WTC11 (cell line): Measurements from ENCODE around the gene KIF3B. TPM values are rescaled to one million over a fixed set of nuclear protein-coding genes. Genes with fewer than 3 reads are reported as not detected.

Experiments used
- ATAC-seq: fragments of 200-7000 bp; cut with Tn5 transposase; 2 replicates; pipeline ENCODE4 v1.10.0; 2021; ENCODE audit warnings: mild to moderate bottlenecking, moderate library complexity
- CTCF ChIA-PET: fragments of 300-600 bp; sonication (Branson Sonifier 250); formaldehyde crosslinking; loops from one replicate; lab custom pipeline; 2021; ENCODE audit warnings: antibody characterized with exemption; lab: Charles Lee
- POLR2A ChIA-PET: fragments of 350-600 bp; sonication (Branson Sonifier 250); formaldehyde crosslinking; loops from one replicate; lab custom pipeline; 2021; ENCODE audit warnings: antibody characterized with exemption; lab: Charles Lee
- DNase-seq: peaks from one replicate; pipeline ENCODE4 v3.0.0; 2021; ENCODE audit warnings: low spot score
- H3K27ac Mint-ChIP-seq: 2 replicates; pipeline ENCODE4 v1.8.0; 2021; ENCODE audit warnings: mixed read lengths
- H3K27me3 Mint-ChIP-seq: 2 replicates; pipeline ENCODE4 v1.8.0; 2021; ENCODE audit warnings: low read depth, mild to moderate bottlenecking, moderate library complexity, mixed read lengths
- H3K36me3 Mint-ChIP-seq: 2 replicates; pipeline ENCODE4 v1.8.0; 2021; ENCODE audit warnings: mixed read lengths
- H3K4me1 Mint-ChIP-seq: 2 replicates; pipeline ENCODE4 v1.8.0; 2022; ENCODE audit warnings: mixed read lengths
- H3K4me3 Mint-ChIP-seq: 2 replicates; pipeline ENCODE4 v1.8.0; 2021; ENCODE audit warnings: mild to moderate bottlenecking, moderate library complexity, mixed read lengths
- H3K9me3 Mint-ChIP-seq: 2 replicates; pipeline ENCODE4 v1.8.0; 2021; ENCODE audit warnings: mixed read lengths
- AR ChIP-seq: fragments of 250-450 bp; sonication (Bioruptor Pico); IDR thresholded peaks from 2 replicates; pipeline ENCODE4 v1.9.0; 2021; ENCODE audit warnings: mild to moderate bottlenecking
- CBFB ChIP-seq: sonication (generic); formaldehyde crosslinking; IDR thresholded peaks from 2 replicates; pipeline ENCODE4 v1.8.1; 2022; ENCODE audit warnings: mild to moderate bottlenecking, low read depth, missing genetic modification reagents
- CREB1 ChIP-seq: sonication (generic); formaldehyde crosslinking; IDR thresholded peaks from 2 replicates; pipeline ENCODE4 v1.8.0; 2023; ENCODE audit warnings: mild to moderate bottlenecking, missing genetic modification reagents
- FOXJ3 ChIP-seq: sonication (generic); formaldehyde crosslinking; IDR thresholded peaks from 2 replicates; pipeline ENCODE4 v1.9.0; 2021; ENCODE audit warnings: missing genetic modification reagents, mild to moderate bottlenecking, borderline replicate concordance
- GRHL2 ChIP-seq: fragments of 250-450 bp; sonication (Bioruptor Pico); IDR thresholded peaks from 2 replicates; pipeline ENCODE4 v1.8.0; 2022; ENCODE audit warnings: mild to moderate bottlenecking, moderate library complexity; ENCODE audit not compliant: insufficient replicate concordance, severe bottlenecking
- MXD4 ChIP-seq: fragments of 250-450 bp; sonication (Bioruptor Pico); IDR thresholded peaks from 2 replicates; pipeline ENCODE4 v1.8.0; 2021; ENCODE audit warnings: mild to moderate bottlenecking, moderate library complexity, borderline replicate concordance
- NFATC4 ChIP-seq: fragments of 250-450 bp; sonication (Bioruptor Pico); IDR thresholded peaks from 2 replicates; pipeline ENCODE4 v1.9.0; 2021; ENCODE audit warnings: mild to moderate bottlenecking
- NR1H2 ChIP-seq: sonication (generic); formaldehyde crosslinking; IDR thresholded peaks from 2 replicates; pipeline ENCODE4 v1.9.0; 2021; ENCODE audit warnings: mild to moderate bottlenecking, moderate library complexity, missing genetic modification reagents
- PRRX2 ChIP-seq: fragments of 250-450 bp; sonication (Bioruptor Pico); IDR thresholded peaks from 2 replicates; pipeline ENCODE4 v1.8.0; 2021; ENCODE audit warnings: mild to moderate bottlenecking
- SMAD3 ChIP-seq: sonication (generic); formaldehyde crosslinking; IDR thresholded peaks from 2 replicates; pipeline ENCODE4 v1.8.0; 2022; ENCODE audit warnings: missing genetic modification reagents, mild to moderate bottlenecking, borderline replicate concordance
- SP1 ChIP-seq: sonication (generic); formaldehyde crosslinking; conservative IDR thresholded peaks from 2 replicates; pipeline ENCODE4 v1.8.1; 2022; ENCODE audit warnings: missing genetic modification reagents
- TEAD4 ChIP-seq: sonication (generic); formaldehyde crosslinking; IDR thresholded peaks from 2 replicates; pipeline ENCODE4 v1.8.0; 2022; ENCODE audit warnings: mild to moderate bottlenecking, missing genetic modification reagents
- ZNF121 ChIP-seq: sonication (generic); formaldehyde crosslinking; IDR thresholded peaks from 2 replicates; pipeline ENCODE4 v1.8.0; 2023; ENCODE audit warnings: missing genetic modification reagents
- ZNF219 ChIP-seq: sonication (generic); formaldehyde crosslinking; IDR thresholded peaks from 2 replicates; pipeline ENCODE4 v1.8.0; 2023; ENCODE audit warnings: missing genetic modification reagents, mild to moderate bottlenecking, borderline replicate concordance
- ZNF423 ChIP-seq: fragments of 250-450 bp; sonication (Bioruptor Pico); IDR thresholded peaks from 2 replicates; pipeline ENCODE4 v2.1.2; 2022; ENCODE audit warnings: mild to moderate bottlenecking, moderate library complexity
- total RNA-seq: library from RNA; stranded (reverse); gene quantifications from 3 replicates; pipeline ENCODE4 v1.2.3, GENCODE V29; 2021
- TF ChIP-seq, protein P1 (sequence below): sonication (generic); formaldehyde crosslinking; IDR thresholded peaks from 2 replicates; pipeline ENCODE4 v1.8.0; 2022; ENCODE audit warnings: mild to moderate bottlenecking, missing genetic modification reagents
- TF ChIP-seq, protein P2 (sequence below): sonication (generic); formaldehyde crosslinking; IDR thresholded peaks from 2 replicates; pipeline ENCODE4 v1.8.1; 2022; ENCODE audit warnings: missing genetic modification reagents, borderline replicate concordance
- TF ChIP-seq, protein P3 (sequence below): fragments of 200-600 bp; IDR thresholded peaks from 2 replicates; pipeline ENCODE4 v1.8.0; 2022; ENCODE audit warnings: antibody characterized with exemption
- TF ChIP-seq, protein P4 (sequence below): sonication (generic); formaldehyde crosslinking; IDR thresholded peaks from 2 replicates; pipeline ENCODE4 v1.8.0; 2023; ENCODE audit warnings: missing genetic modification reagents, mild to moderate bottlenecking, borderline replicate concordance

Gene KIF3B
- total RNA-seq, 1 experiment from 2014 or later: 21.5 TPM

DNA sequence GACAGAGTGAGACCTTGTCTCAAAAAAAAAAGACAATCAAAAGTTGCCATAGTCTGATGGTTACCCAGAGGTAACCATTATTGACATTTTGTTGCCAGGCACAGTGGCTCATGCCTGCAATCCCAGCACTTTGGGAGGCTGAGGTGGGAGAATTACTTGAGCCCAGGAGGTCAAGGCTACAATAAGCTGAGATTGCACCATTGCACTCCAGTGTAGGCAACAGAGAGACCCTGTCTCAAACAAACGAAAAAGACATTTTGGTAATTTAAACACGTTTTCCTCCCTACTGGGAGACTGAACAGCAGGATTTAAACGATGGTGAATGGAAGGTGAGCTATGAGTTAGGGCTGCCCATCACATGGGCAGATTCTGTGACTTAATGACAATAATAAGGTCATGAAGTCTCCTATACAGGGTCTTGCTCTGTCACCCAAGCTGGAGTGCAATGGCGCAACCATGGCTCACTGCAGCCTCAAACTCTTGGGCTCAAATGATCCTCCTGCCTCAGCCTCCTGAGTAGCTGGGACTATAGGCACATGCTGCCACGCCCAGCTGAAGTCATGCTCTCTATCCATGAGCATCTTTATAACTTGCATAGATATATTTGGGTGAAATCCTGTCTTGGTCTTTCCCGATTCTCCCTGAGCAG, 76.5 kb downstream of the KIF3B start:
- Mint-ChIP-seq H3K4me3 (no peak overlapping the region), H3K27me3 (peaks cover 46% of the 10 kb centered on the region), H3K27ac (no peak overlapping the region), H3K9me3 (no peaks in the 10 kb centered on the region), H3K36me3 (no peaks in the 10 kb centered on the region), H3K4me1 (peaks cover 6% of the 10 kb centered on the region)
- CTCF ChIA-PET: no interaction called here
- TF ChIP-seq, protein P1, sequence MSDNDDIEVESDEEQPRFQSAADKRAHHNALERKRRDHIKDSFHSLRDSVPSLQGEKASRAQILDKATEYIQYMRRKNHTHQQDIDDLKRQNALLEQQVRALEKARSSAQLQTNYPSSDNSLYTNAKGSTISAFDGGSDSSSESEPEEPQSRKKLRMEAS (CRISPR knock-in tag): no peak
- TF ChIP-seq, protein P2, sequence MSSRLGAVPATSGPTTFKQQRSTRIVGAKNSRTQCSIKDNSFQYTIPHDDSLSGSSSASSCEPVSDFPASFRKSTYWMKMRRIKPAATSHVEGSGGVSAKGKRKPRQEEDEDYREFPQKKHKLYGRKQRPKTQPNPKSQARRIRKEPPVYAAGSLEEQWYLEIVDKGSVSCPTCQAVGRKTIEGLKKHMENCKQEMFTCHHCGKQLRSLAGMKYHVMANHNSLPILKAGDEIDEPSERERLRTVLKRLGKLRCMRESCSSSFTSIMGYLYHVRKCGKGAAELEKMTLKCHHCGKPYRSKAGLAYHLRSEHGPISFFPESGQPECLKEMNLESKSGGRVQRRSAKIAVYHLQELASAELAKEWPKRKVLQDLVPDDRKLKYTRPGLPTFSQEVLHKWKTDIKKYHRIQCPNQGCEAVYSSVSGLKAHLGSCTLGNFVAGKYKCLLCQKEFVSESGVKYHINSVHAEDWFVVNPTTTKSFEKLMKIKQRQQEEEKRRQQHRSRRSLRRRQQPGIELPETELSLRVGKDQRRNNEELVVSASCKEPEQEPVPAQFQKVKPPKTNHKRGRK (CRISPR knock-in tag): no peak
- no peak for TF ChIP-seq ZNF121
- TF ChIP-seq AR (CRISPR knock-in tag): no peak
- no peak for TF ChIP-seq ZNF423 (CRISPR knock-in tag)
- TF ChIP-seq SP1 (CRISPR knock-in tag): no peak
- no peak for TF ChIP-seq SMAD3 (CRISPR knock-in tag)
- TF ChIP-seq CBFB: no peak
- no peak for TF ChIP-seq TEAD4 (CRISPR knock-in tag)
- TF ChIP-seq, protein P3, sequence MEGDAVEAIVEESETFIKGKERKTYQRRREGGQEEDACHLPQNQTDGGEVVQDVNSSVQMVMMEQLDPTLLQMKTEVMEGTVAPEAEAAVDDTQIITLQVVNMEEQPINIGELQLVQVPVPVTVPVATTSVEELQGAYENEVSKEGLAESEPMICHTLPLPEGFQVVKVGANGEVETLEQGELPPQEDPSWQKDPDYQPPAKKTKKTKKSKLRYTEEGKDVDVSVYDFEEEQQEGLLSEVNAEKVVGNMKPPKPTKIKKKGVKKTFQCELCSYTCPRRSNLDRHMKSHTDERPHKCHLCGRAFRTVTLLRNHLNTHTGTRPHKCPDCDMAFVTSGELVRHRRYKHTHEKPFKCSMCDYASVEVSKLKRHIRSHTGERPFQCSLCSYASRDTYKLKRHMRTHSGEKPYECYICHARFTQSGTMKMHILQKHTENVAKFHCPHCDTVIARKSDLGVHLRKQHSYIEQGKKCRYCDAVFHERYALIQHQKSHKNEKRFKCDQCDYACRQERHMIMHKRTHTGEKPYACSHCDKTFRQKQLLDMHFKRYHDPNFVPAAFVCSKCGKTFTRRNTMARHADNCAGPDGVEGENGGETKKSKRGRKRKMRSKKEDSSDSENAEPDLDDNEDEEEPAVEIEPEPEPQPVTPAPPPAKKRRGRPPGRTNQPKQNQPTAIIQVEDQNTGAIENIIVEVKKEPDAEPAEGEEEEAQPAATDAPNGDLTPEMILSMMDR: no peak
- no peak for TF ChIP-seq PRRX2 (CRISPR knock-in tag)
- no peak for TF ChIP-seq MXD4
- TF ChIP-seq FOXJ3 (CRISPR knock-in tag): no peak
- no peak for TF ChIP-seq CREB1 (CRISPR knock-in tag)
- POLR2A ChIA-PET: no interaction called here
- ATAC-seq (no peak), DNase-seq (no peak)

GRCh38 chr20:32354592-32355416, 77.4 kb downstream of the KIF3B start:
- peaks cover 47% of the 10 kb centered on the region for H3K27me3 Mint-ChIP-seq

DNA sequence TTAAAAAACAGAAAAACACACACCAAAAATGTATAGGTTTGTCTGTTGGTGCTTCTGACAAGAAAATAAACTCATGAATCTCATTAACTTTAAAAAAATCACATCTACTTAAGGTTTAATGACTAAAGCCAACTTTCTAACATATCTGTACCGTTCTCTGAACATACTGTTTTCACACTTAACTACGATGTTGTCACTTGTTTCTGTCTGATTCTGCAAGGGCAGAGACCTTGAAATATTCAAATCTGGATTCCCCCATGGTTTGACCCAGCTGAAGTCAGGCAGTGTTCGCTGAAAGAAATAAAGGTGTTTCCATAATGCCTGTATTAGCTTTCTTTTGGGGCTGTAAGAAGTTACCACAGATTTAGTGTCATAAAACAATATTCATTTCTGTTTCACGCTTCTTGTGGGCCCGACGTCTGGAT, 78.0 kb downstream of the KIF3B start:
- CTCF ChIA-PET: no interaction called here
- no peak for ATAC-seq
- peaks cover 2% of the 10 kb centered on the region; the same call in 1 of the 2 replicates for H3K36me3 Mint-ChIP-seq
- no peaks in the 10 kb centered on the region for H3K9me3 Mint-ChIP-seq
- DNase-seq: no peak
- H3K27ac Mint-ChIP-seq: no peak overlapping the region
- no peak overlapping the region for H3K4me3 Mint-ChIP-seq
- POLR2A ChIA-PET: no interaction called here
- H3K27me3 Mint-ChIP-seq: peaks cover 54% of the 10 kb centered on the region
- H3K4me1 Mint-ChIP-seq: peaks cover 12% of the 10 kb centered on the region
- TF ChIP-seq AR (CRISPR knock-in tag) (no peak), ZNF219 (no peak)
- TF ChIP-seq, protein P4, sequence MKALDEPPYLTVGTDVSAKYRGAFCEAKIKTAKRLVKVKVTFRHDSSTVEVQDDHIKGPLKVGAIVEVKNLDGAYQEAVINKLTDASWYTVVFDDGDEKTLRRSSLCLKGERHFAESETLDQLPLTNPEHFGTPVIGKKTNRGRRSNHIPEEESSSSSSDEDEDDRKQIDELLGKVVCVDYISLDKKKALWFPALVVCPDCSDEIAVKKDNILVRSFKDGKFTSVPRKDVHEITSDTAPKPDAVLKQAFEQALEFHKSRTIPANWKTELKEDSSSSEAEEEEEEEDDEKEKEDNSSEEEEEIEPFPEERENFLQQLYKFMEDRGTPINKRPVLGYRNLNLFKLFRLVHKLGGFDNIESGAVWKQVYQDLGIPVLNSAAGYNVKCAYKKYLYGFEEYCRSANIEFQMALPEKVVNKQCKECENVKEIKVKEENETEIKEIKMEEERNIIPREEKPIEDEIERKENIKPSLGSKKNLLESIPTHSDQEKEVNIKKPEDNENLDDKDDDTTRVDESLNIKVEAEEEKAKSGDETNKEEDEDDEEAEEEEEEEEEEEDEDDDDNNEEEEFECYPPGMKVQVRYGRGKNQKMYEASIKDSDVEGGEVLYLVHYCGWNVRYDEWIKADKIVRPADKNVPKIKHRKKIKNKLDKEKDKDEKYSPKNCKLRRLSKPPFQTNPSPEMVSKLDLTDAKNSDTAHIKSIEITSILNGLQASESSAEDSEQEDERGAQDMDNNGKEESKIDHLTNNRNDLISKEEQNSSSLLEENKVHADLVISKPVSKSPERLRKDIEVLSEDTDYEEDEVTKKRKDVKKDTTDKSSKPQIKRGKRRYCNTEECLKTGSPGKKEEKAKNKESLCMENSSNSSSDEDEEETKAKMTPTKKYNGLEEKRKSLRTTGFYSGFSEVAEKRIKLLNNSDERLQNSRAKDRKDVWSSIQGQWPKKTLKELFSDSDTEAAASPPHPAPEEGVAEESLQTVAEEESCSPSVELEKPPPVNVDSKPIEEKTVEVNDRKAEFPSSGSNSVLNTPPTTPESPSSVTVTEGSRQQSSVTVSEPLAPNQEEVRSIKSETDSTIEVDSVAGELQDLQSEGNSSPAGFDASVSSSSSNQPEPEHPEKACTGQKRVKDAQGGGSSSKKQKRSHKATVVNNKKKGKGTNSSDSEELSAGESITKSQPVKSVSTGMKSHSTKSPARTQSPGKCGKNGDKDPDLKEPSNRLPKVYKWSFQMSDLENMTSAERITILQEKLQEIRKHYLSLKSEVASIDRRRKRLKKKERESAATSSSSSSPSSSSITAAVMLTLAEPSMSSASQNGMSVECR: no peak

More at GRCh38 chr20:32354592-32355416, 77.4 kb downstream of the KIF3B start:
- ChIA-PET CTCF (no interaction called here), POLR2A (no interaction called here)
- no peaks in the 10 kb centered on the region for H3K9me3 Mint-ChIP-seq
- no peak for DNase-seq
- no peak overlapping the region for H3K4me3 Mint-ChIP-seq
- ATAC-seq: no peak
- peaks cover 11% of the 10 kb centered on the region for H3K4me1 Mint-ChIP-seq
- H3K36me3 Mint-ChIP-seq: peaks cover 2% of the 10 kb centered on the region; the same call in 1 of the 2 replicates
- no peak overlapping the region for H3K27ac Mint-ChIP-seq
- TF ChIP-seq SP1 (CRISPR knock-in tag) (no peak), NR1H2 (CRISPR knock-in tag) (no peak), GRHL2 (no peak), NFATC4 (CRISPR knock-in tag) (no peak)
